Measurements from ENCODE around the gene ATG16L2. TPM values are rescaled to one million over a fixed set of nuclear protein-coding genes. Genes with fewer than 3 reads are reported as not detected.
A peak's percentile ranks its signal among the peaks of the same experiment; 100 is the strongest.

Gene ATG16L2
- total and polyA plus RNA-seq, 10 of the 15 experiments (the other 5 are each of a cell fraction or from before 2014, with no cell fraction given), result 1.9 to 67.7 (median 30.4) TPM

- TF ChIP-seq GATAD2B (conservative IDR thresholded peaks at IDR 0.05; ENCODE audit: low read depth) (no peak), JUNB (IDR thresholded peaks at IDR 0.05) (no peak), ATF2 (IDR thresholded peaks at IDR 0.05; ENCODE audit: low read length) (no peak), ZZZ3 (IDR thresholded peaks at IDR 0.05; ENCODE audit: control insufficient read depth, insufficient read length, low read depth) (no peak), WRNIP1 (IDR thresholded peaks at IDR 0.05; ENCODE audit: borderline replicate concordance, low read depth, low read length) (no peak), RAD21 (IDR thresholded peaks at IDR 0.05; ENCODE audit: insufficient read depth, low read depth, low read length) (0 out of 2 replicates have a peak, but pooled peaks have one; percentile 15), SRF (IDR thresholded peaks at IDR 0.05; ENCODE audit: low read depth in 2 of 2, low read length in 2 of 2) (no peak), CUX1 (IDR thresholded peaks at IDR 0.05; ENCODE audit: insufficient replicate concordance, low read depth, low read length) (no peak), RAD51 (IDR thresholded peaks at IDR 0.05) (no peak), BRCA1 (IDR thresholded peaks at IDR 0.05; ENCODE audit: low read depth, low read length) (no peak), MTA3 (IDR thresholded peaks at IDR 0.05; ENCODE audit: borderline replicate concordance, low read length) (no peak), IRF5 (IDR thresholded peaks at IDR 0.05; ENCODE audit: borderline replicate concordance) (no peak), FOS (IDR thresholded peaks at IDR 0.05; ENCODE audit: borderline replicate concordance, extremely low read depth, insufficient read length) (no peak), SMAD1 (IDR thresholded peaks at IDR 0.05; ENCODE audit: low read depth, partially characterized antibody) (no peak), MTA2 (IDR thresholded peaks at IDR 0.05; ENCODE audit: low read depth) (no peak), PKNOX1 (IDR thresholded peaks at IDR 0.05) (no peak), RUNX3 (IDR thresholded peaks at IDR 0.05; ENCODE audit: low read length) (peak; percentile 44), HDGF (IDR thresholded peaks at IDR 0.05) (no peak), SMC3 (IDR thresholded peaks at IDR 0.05; ENCODE audit: borderline replicate concordance, low read length) (peak; percentile 6; the same call in 1 of the 2 replicates), CHD2 (IDR thresholded peaks at IDR 0.05; ENCODE audit: borderline replicate concordance, low read depth, low read length) (no peak), SUPT20H (IDR thresholded peaks at IDR 0.05; ENCODE audit: borderline replicate concordance, control insufficient read depth, low read depth, low read length) (no peak)
Observed at GRCh38 chr11:72848846-72849466, 34.7 kb downstream of the ATG16L2 start (continued).
